ENCODE measurements around the gene GIGYF2.

The GIGYF2 gene

DNA sequence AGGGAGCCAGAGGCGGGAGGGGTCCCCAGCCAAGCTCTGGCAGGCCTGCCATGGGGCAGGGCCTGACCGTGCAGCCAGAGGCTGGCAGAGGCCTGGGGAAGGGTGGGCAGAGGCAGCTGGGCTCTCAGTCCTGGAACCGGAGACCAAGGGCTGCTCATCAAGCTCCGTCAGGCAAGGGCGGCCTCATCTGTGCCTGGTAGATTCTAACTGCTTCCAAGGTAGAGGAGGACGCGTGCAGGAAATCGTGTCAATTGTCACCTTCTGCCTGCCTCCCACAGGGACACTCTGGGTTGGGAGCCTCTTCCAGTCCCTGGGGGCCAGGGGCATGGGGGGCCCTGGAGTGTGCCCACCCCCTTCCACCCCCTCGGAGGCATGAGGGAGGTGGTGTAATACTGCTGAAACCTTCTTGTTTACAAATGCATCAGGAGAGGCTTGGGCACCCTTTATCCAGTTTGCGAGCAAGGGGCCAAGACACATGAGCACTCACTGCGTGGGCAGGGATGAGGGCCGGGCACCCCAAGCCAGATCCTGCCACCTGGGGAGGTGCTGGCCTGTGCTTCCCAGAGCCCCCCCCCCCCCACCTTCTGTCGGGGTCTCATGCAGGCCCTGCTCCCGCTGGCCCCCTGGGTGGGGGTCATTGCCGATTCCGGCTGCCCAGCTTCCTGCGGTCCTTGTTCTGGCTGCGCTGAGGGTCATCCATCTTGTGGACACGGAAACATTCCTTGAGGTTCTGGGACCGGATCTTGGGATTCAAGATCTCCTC is 181.9 kb downstream of the GIGYF2 start:
- DNase-seq (ENCODE audit: low read depth in 2 of 2) = no peak

DNA sequence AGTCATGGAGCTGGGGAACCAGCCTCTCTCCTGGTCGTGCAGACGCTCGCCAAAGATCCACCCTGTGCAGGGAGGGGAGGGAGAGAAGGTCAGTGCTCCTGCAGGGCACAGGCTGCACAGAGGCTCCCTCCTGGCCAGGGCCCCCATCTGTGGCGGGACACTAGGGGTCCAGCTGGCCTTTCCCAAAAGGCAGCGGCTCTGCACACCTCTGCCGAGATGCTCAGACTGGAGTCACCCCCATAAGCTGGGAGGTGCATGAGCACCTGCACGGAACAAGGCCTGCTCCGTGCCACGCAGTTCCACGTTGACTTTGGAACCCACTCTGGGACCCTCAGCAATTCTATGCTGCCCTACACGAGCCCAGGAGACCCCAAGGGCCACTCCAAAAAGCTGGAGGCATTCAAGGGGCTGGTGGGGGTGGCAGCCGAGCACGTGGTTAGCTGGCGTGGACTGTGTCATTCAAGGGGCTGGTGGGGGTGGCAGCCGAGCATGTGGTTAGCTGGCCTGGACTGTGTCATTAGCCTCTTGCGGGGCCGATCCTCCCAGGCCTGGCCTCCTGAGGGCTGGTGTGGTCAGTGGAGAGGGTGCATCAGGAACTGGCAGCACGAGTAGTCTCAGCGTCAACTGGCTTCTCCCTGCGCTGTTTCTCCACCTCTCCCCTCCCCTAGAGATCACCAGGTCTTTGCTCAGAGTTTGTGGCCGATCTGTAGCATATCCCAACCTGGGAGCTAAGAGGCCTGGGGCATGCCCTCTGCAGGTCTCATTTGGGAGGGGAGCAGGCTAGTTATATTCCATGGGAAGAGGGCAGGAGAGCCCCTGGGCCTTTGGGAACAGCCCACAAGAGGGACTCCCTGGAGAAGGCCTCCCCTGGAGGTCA is 182.7 kb downstream of the GIGYF2 start:
- no peak for DNase-seq (ENCODE audit: low read depth in 2 of 2)

DNA sequence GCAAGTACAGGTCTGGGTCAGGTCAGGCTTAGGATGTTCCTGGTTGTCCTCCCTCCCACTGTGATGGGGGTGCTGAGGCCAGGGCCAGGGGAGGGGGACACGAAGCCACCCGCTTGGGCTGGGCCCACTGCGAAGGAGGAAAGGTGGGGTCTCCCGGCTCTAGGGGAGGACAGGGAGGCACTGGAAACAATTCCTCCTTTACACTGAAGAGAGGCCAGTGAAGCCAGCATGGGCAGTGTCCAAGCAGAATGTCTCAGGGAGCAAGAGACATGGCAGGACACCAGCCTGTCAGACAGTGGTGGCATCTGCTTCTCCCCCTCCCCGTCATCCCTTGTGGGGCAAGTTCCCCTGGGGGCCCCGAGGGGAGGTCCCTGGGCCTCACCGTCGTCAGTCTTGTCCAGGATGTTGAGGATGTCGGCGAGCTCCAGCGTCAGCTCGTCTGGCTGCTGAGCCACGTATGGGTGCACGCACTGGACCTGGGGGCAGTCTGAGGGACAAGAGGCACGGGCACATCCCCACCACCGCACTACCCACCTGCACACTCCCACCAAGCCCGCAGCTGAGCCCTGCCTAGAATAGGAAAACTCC is 183.7 kb downstream of the GIGYF2 start:
- no peak for DNase-seq (ENCODE audit: low read depth in 2 of 2)

DNA sequence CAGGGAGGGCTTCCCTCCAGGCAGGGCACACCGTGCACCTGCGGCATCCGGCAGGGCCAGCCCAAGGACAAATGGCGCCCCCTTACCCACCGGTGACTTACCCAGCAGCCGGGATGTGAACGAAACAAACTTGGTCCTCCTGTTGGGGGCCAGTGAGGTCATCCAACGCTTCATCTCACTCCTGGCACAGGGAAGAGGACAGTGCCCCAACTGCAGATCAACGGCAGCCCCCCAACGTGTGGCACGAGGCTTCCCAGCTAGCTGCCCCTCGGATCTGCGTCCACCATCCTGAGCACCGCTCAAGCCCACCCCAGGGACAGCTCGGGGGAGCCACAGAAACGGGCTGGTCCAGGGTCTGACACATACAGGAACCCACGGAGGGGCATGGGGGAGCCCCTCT is 185.0 kb downstream of the GIGYF2 start:
- DNase-seq (ENCODE audit: low read depth in 2 of 2) = no peak

DNA sequence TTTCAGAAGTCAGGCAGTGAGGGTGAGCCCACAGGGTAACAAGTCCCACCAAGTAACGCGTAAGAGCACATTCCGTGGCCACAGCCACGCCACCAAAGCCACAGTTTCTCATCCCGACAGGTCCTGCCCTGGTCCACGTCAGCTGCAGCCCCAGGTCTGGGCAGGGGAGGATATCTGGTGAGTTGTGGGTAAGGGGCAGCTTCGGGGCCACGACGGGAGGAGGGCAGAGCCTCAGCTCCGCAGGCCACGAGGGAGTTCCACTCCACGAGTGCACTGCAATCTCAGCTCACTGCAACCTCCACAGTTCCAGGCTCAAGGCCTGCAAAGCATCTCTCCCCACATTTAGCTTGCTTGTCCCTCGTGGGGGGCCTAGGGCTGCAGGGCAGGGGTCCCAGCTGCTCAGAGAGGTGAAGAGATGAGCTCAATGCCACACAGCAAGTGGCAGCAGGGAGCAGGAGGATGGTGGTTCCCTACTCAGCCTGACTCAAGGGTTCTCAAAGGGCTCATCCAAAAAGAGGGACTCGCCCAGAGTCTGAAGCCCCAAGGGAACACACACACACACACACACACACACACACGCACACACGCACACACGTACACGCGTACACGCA is 185.5 kb downstream of the GIGYF2 start:
- DNase-seq (ENCODE audit: low read depth in 2 of 2) = no peak

DNA sequence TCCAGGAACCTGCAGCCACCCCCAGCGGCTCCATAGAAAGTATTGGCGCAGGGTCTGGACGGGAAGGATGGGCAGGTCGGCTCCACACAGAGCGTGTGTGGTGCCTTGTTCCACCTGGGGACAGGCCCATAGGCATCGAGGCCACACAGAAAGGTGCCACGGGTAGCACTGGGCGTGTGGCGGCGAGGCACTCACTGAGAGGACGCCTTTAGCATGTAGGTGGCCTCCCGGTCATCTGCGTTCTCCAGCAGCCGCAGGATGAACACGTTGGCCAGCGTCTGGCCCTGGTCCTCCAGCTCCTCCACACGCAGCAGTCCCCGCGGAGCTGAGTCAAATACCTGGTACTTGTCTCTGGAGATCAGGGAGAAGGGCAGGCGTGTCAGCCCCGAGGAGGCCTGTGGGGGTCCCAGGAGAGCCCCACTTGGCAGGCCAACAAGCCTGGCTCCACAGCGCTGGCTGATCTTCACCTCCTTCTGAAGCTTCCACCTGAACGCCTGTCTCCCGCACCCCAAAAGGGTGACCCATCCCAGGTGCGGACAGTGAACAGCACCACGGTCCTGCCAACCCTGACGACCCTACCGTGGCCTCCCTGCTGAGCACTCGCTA is 186.1 kb downstream of the GIGYF2 start:
- no peak for DNase-seq (ENCODE audit: low read depth in 2 of 2)

DNA sequence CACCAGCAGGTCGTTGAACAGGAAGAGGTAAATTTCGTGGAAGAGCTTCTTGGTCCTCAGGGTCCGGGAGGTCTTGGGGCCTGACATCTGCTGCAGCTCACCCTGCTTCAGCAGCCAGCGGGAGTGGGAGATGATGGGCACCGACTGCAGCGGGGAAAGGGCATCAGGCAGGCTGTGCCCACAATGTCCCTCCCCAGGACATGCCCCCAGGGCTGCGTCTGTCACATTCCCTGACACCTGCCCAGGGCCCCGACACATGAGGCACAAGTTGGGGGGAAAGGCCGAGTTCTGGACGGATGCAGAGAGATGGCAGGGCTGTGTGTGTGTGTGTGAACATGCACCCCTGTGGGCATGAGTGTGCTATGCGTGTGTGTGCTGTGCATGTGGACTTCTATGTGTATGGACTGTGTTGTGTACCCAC is 186.9 kb downstream of the GIGYF2 start:
- DNase-seq (ENCODE audit: low read depth in 2 of 2) = no peak

DNA sequence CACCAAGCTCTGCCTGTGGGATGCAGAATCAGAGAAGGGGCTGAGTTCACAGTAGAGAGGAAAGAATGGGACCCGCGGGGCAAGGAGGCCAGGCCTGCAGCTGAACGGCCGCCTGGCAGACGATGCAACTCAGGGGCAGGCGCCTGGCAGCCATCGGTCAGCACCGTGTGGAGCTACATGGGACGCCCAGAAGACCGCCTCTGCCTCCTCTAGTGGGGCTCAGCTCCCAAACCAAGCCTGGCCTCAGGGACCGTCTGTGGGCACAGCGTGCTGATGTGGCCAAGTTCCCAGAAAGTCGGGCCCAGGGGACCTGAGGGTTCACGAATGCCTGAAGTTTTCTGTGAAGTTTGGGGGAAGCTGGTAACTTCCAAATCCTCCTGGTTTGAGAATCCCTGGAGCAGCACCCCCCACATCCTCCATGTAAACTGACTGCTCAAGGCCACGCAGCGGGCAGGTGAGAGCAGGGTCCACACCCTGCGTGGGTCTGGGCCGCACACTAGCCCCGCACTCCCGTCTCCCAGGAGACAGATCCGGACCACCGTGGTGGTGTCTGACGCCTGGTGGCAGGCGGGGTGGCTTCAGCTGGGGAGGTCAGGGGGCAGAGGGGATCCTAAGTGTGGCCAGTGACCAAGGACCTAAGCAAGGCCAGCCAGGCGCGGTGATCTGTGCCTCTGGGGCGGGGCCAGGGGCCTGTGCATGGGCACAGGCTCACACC is 187.6 kb downstream of the GIGYF2 start:
- DNase-seq (ENCODE audit: low read depth in 2 of 2) = no peak

DNA sequence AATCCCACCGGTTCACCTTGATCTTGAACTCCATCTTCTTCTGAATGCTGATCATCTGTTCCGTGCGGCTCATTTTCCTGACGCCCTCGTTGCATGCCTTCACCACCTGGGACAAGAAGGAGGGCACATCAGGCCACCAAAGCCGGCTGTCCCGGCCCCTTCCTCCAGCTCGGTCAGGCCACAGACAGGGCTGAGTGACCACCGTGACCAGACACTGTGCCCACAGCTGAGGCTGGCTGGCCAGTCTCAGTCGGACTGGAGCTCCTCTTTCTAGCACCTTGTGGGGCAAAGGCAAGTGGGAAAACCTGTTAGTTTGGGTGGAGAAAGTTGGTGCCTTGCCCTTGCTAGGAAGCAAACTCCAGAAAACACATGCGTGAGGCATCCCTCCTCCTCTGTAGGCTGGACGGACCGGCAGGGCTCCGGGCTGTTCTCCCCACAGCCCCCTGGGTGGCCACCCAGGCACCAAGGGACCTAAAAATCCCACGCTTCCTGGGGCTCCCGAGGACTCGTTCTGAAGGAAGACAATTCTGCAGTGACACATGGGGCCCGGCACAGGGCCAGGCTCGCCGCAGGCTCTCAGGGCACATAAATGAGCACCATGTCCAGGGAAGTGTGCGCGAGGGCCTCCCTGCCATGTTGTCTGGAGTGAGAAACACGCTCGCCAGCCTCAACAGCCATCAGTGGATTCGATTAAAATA is 188.3 kb downstream of the GIGYF2 start:
- DNase-seq (ENCODE audit: low read depth in 2 of 2) = no peak

DNA sequence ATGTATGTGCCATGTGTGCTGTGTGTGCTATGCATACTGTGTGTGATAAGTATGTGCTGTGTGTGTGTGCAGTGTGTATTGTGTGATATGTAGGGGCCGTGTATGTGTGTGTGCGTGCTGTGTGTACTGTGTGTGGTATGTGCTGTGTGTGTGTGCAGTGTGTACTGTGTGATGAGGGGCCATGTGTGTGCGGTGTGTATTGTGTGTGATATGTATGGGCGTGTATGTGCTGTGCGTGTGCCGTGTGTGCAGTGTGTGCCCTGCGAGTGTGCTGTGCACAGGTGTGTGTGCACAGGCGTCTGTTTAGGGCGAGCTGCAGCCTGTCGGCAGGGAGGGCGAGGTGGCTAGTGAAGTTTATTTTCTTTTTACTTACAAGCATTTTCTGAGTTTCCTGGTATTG is 189.0 kb downstream of the GIGYF2 start:
- DNase-seq (ENCODE audit: low read depth in 2 of 2) = no peak

DNA sequence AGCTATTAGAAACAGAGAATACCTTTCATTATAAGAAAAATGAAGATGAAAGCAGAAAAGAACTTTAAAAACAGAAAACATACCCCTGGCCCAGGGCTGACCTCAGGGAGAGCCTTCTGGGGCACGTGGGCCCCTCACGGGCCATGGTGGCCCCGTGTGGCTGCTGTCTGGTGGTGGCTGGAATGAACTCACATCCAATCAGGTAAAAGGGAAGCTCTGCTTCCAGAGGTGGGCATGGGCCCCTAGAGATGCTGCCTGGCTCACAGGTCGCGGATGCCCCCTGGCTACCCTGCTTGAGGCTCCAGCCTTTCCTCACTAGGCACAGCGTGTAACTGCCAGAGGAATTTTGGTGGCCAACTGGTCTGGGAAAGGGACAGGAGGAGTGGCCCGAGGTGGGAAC is 189.5 kb downstream of the GIGYF2 start:
- no peak for DNase-seq (ENCODE audit: low read depth in 2 of 2)

DNA sequence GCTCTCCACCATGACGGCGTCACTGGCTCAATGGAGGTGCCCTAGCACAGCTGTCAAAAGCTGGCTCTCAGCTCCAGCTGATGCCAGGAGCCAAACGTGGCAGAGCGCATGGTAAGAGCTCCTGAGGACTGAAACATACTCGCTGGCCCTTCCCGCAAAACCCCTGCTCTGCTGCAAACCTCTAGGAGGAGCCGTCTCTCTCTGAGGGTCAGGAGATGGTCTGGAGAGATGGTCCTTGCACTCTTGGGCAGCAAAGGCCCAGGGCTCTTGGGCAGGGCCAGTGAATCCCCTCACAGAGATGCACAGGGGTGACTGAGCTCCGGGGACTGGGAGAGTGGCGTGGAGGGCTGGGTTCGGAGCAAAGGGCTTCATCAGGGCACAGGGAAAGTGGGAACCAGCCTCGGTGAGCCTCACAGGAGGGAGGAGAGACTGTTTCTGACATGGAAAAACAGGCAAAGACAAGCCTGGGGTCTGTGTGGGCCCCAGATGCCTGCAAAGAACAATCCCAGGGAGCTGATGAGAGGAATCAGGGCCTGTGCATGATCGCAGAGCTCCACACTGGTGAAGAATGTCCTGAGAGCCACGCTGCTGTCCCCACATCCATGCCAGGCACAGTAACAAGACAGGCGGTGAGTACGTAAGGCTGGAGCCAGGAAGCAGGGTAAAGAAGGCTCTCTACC is 190.2 kb downstream of the GIGYF2 start:
- no peak for DNase-seq (ENCODE audit: low read depth in 2 of 2)

DNA sequence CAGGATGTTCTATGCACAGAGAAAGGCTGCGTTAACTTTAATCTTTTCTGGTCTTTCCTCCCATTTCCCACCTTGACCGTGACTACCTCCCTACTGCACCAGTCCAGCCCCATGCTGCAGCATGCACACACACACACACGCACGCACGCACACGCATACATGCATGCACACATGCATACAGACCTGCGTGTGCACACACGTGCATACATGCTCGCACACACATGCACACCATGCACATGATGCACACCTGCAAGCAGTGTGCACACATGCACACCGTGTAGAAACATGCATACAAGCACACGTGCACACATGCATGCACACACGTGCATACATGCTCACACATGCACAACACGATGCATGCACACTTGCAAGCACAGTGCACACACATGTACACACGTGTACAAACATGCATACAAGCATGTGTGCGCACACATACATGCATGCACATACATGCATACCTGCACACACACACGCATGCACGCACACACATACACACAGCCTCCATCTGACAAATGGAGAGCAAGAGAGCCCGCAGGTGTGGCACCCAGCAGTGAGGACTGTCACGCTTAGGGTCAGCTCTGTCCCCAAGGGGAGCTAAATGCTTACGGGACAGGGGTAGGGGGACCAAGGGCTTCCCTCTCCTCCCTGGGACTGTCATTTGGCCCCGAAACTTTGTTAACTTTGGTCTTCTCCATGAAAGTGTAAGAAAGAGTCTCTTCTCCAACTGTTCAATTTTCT is 191.1 kb downstream of the GIGYF2 start:
- no peak for DNase-seq (ENCODE audit: low read depth in 2 of 2)

DNA sequence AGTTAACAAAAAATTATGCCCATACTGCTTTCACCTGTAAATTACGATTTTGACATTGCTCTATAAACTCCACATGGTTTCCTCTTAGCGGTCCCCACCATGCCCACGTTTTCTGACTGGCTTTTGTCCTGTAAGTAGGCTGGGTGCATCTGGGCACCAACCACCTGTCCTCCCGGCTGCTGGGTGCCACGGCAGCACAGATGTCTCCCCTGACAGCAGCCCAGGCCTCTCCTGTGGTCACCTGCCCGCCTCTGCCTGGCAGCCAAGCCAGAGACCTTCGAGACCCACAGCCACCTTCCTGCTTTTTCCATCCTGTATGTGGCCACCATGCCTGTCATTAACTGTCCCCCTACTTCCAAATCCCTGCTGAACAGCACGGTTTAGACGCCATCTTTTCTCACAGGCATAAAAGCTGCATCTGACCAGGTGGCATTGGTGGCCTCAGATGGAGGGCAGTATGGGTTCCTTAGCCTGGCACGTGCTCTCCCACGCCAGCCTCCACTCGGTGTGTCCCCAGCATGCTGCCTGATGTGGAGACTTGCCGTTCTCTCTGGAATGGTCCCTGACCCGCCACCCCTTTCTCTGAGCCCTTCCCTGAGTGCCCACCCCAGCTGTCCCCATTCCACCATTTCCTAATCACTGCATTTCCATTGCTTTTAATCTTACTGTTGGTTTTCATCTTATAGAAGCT is 191.9 kb downstream of the GIGYF2 start:
- no peak for DNase-seq (ENCODE audit: low read depth in 2 of 2)

DNA sequence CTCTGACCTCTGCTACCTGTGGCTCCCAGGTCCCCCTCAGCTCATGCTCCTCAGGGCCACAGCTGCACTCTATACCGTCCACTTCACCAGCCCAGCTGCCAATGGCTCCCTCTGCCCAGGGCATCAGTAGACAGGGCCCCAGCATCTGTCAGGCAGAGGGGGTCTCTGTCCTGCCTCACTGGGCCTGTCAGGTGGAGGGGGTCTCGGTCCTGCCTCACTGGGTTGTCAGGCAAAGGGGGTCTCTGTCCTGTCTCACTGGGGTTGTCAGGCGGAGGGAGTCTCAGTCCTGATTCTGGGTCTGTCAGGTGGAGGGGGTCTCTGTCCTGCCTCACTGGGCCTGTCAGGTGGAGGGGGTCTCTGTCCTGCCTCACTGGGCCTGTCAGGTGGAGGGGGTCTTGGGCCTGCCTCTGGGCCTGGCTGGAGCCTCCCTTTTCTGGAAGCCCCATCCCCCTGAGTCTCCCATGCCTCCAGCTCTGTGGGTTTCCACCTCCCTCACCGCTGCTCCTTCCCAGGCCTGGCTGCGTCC is 192.8 kb downstream of the GIGYF2 start:
- DNase-seq (ENCODE audit: low read depth in 2 of 2) = no peak

DNA sequence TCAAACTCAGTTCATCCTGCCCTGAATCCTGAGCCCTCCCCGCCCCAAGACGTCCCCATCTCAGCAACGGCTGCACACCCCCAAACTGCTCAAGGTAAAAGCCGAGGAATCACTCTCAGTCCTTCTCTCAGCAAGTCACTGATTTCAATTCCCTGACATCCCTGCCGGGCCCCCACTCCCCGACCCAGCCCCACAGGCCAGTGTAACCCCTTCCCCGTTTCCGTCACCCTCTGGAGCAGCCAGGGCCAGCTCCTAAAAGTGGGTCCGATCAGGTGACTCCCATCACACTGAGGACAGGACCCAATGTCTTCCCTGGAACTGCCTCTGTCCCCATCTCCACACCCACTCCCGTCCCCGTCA is 193.4 kb downstream of the GIGYF2 start:
- DNase-seq (ENCODE audit: low read depth in 2 of 2) = no peak

DNA sequence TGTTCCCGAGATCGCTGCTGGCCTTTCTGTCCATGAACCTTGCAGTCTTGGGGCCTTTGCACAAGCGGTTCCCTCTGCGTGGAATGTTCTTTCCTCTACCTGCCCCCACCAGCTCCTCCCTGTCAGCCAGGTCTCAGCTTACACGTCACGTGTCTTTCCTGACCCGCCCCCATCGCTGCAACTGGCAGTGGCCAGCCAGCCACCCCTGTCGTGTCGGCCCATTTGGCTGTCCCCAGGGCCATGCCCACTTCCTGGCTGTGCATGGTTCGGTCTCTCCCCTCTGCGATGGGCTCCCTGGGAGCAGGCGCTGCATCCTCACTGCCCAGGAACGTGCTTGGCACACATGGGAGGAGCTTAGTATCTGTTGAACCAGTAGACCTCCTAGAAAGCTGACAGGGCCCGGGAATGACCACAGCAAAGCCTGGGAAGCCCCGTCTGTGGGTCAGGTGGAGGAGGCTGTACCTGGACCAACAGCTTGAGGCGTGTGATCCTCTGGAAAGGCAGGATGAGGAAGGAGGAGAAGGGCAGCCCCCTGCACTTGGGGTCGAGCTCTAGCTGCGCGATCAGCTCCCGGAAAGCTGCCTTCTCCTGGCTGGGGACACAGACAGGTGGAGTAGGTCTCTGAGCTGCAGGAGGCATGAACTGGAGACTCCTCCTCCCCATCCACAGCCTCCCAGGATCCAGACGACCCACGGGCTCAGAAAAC is 193.9 kb downstream of the GIGYF2 start:
- DNase-seq (ENCODE audit: low read depth in 2 of 2) = no peak

DNA sequence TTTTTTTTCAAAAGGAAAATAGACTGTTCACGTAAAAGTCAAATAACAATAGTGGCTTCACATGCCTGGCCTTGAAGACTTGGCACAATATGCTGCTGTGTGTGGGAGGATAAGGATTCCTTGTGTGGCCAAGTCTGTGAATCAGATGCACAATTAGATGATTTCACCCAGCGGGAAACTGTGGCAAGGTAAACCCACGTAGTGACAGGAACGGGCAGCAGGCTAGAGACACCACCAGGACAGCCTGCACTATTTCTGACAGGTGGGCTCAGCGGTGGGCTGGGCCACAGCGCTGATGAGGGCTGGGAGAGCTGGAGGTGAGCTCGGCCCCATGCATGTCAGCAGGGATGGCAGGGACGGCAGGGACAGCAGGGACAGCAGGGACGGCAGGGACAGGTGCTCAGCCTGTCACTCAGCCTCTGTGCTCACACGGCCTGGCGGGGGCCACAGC is 194.5 kb downstream of the GIGYF2 start:
- no peak for DNase-seq (ENCODE audit: low read depth in 2 of 2)
